ENCODE data around the gene TRIM2. TPM values are rescaled to one million over a fixed set of nuclear protein-coding genes. Genes with fewer than 3 reads are reported as not detected.

The TRIM2 gene
- total and polyA plus RNA-seq, 2 of the 8 experiments (the other 6 are each of a cell fraction or from before 2014, with no cell fraction given) = 34.0 to 59.8 TPM

GRCh38 chr4:153346031-153346430 is 141.8 kb downstream of the TRIM2 start (continued):
- TF ChIP-seq, protein P1, sequence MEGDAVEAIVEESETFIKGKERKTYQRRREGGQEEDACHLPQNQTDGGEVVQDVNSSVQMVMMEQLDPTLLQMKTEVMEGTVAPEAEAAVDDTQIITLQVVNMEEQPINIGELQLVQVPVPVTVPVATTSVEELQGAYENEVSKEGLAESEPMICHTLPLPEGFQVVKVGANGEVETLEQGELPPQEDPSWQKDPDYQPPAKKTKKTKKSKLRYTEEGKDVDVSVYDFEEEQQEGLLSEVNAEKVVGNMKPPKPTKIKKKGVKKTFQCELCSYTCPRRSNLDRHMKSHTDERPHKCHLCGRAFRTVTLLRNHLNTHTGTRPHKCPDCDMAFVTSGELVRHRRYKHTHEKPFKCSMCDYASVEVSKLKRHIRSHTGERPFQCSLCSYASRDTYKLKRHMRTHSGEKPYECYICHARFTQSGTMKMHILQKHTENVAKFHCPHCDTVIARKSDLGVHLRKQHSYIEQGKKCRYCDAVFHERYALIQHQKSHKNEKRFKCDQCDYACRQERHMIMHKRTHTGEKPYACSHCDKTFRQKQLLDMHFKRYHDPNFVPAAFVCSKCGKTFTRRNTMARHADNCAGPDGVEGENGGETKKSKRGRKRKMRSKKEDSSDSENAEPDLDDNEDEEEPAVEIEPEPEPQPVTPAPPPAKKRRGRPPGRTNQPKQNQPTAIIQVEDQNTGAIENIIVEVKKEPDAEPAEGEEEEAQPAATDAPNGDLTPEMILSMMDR (IDR thresholded peaks at IDR 0.05; ENCODE audit: control extremely low read depth in 1 of 3, insufficient read depth in 1 of 3, low read depth in 1 of 3, low read length in 3 of 3) = no peak
- TF ChIP-seq KDM1A (IDR thresholded peaks at IDR 0.05; ENCODE audit: borderline replicate concordance, low read length) (no peak), BACH1 (IDR thresholded peaks at IDR 0.05; ENCODE audit: low read length) (no peak), CEBPB (IDR thresholded peaks at IDR 0.05; ENCODE audit: low read depth, low read length) (no peak), TAF1 (IDR thresholded peaks at IDR 0.05; ENCODE audit: low read depth, low read length) (no peak), USF2 (IDR thresholded peaks at IDR 0.05; ENCODE audit: low read length) (no peak), SP2 (IDR thresholded peaks at IDR 0.05; ENCODE audit: low read length) (no peak)
